Lower leg skin (tissue), 4 donors: Measurements from ENCODE around the gene ZNF541. TPM values are rescaled to one million over a fixed set of nuclear protein-coding genes. Genes with fewer than 3 reads are reported as not detected.

Experiments
- DNase-seq, 2 donors: peaks; one replicate each; pipeline ENCODE4 v3.0.0-alpha.2; 2019; ENCODE audit warnings: low spot score in 2 of 2
- H3K4me3 ChIP-seq: fragments of 200-600 bp; sonication (generic); 2 replicates; pipeline ENCODE4 v1.5.1; 2017; ENCODE audit warnings: mild to moderate bottlenecking, low read depth; ENCODE audit not compliant: poor library complexity, severe bottlenecking
- CTCF ChIP-seq, 3 donors: fragments of 450-650 bp; IDR thresholded peaks; one replicate each; pipeline ENCODE4 v1.5.1; 2016; ENCODE audit warnings: antibody characterized with exemption in 3 of 3, mild to moderate bottlenecking in 3 of 3, moderate library complexity in 2 of 3
- POLR2A ChIP-seq, 2 donors: fragments of 450-650 bp; IDR thresholded peaks; one replicate each; pipeline ENCODE4 v1.6.1; 2016 to 2017; ENCODE audit warnings: antibody characterized with exemption in 2 of 2, mild to moderate bottlenecking in 1 of 2, moderate library complexity in 1 of 2
- WGBS, 2 donors: methylation state at CpG; one replicate each; pipeline ENCODE4 v1.1.5; 2018; 5-methylcytosine and 5-hydroxymethylcytosine counted together
- intact Hi-C: fragments of 100-400 bp; cut with DNase I; formaldehyde crosslinking; loops from one replicate; pipeline ENCODE4 v1.15.0; 2023; ENCODE audit warnings: low total_unique reads
- total RNA-seq, 4 donors: library from RNA; depleted of rRNA; stranded (reverse); fragments of >200 nt; gene quantifications; one replicate each; pipeline ENCODE4 v1.1.0, GENCODE V29; 2016

ZNF541 gene
- total RNA-seq, 4 donors from 2014 or later, result 0.08 to 1.5 (median 0.69) TPM; not detected in 1

GRCh38 chr19:47615230-47615629 lies 42.3 kb upstream of the ZNF541 start:
- 88% methylated on average over 7 of the region's 7 CpGs for WGBS, 2 donors
- no peak for DNase-seq
- no peak for TF ChIP-seq CTCF (IDR thresholded peaks at IDR 0.05)
- no peak for TF ChIP-seq POLR2A (IDR thresholded peaks at IDR 0.05)
- intact Hi-C loops, result no loop called here
- H3K4me3 ChIP-seq, result no peak overlapping the region

GRCh38 chr19:47614559-47614958 lies 41.6 kb upstream of the ZNF541 start:
- WGBS, 2 donors, result 96 to 98% methylated on average over 10 of the region's 10 CpGs
- no peak overlapping the region for H3K4me3 ChIP-seq
- intact Hi-C loops, result no loop called here
- no peak for DNase-seq
- TF ChIP-seq POLR2A (IDR thresholded peaks at IDR 0.05), result no peak
- no peak for TF ChIP-seq CTCF (IDR thresholded peaks at IDR 0.05)

GRCh38 chr19:47614021-47614295 lies 41.0 kb upstream of the ZNF541 start:
- WGBS, 2 donors, result 34% methylated on average over 3 of the region's 3 CpGs
- intact Hi-C loops, result no loop called here

DNA sequence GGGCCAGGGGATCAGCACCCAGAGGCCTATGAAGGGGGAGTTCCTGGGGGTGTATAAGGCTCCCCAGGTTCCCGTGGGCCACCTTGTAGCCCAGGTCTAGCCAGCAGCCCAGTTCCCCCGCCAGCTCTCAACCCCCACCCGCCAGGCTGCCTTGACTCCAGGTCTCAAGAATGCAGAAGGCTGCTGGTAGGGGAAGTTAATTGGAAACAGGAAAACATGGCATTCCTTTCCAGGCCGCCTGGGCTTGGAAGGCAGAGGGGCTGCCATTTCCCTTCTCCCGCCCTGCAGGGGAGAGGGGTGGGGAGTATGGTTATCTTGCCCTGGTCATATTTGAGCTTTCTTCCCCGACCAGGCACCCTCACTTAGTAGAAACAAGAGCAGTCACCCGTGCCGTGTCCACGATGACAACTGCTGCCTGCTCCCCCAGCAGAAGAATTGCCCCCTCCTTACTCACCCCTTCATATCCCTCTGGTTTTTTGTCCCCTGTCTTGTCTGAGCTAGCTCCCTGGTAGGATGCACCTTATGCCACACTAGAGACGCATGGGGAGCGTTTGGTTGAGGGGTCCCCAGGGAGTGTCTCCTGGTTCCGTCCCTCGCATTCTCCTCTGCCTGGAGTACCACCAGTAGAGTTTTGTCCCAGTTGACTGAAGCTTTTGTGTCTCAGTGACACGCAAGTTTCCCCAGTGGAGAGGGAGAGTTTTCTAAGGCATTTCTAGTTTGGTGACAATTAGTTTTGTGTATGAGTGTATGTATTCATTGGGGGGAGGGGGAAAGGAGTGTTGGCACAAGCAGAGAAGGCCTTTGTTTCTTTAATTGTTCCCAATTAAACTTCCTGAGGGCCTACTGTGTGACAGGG lies 40.4 kb upstream of the ZNF541 start:
- intact Hi-C loops, result no loop called here
- no peak for DNase-seq
- TF ChIP-seq POLR2A (IDR thresholded peaks at IDR 0.05), result no peak
- no peak for TF ChIP-seq CTCF (IDR thresholded peaks at IDR 0.05)
- H3K4me3 ChIP-seq, result no peak overlapping the region
- WGBS, 2 donors, result 52 to 54% methylated on average over 13 to 14 of the region's 14 CpGs

More at GRCh38 chr19:47614021-47614295, 41.0 kb upstream of the ZNF541 start:
- H3K4me3 ChIP-seq, result no peak overlapping the region
- no peak for TF ChIP-seq CTCF (IDR thresholded peaks at IDR 0.05)
- TF ChIP-seq POLR2A (IDR thresholded peaks at IDR 0.05), result no peak
- no peak for DNase-seq

- no peak for TF ChIP-seq POLR2A (IDR thresholded peaks at IDR 0.05)
- TF ChIP-seq CTCF (IDR thresholded peaks at IDR 0.05), result no peak
- no peak for DNase-seq
- intact Hi-C loops, result no loop called here
- H3K4me3 ChIP-seq, result no peak overlapping the region
- WGBS, 2 donors, result 38 to 47% methylated on average over 7 of the region's 7 CpGs
Observed at GRCh38 chr19:47610902-47611301, 38.0 kb upstream of the ZNF541 start.
